DND-41 (cell line): ENCODE measurements around the gene CCDC13.

ENCODE experiments used
- EZH2 ChIP-seq: IDR thresholded peaks from 3 replicates; pipeline ENCODE4 v1.6.1; 2012; ENCODE audit warnings: borderline replicate concordance, low read depth, mild to moderate bottlenecking, moderate library complexity, low read length, inconsistent platforms; ENCODE audit not compliant: severe bottlenecking
- TF ChIP-seq, protein P1 (sequence below): IDR thresholded peaks from 2 replicates; pipeline ENCODE4 v1.5.1; 2012; ENCODE audit warnings: borderline replicate concordance, low read length, moderate library complexity, mild to moderate bottlenecking; ENCODE audit not compliant: poor library complexity, severe bottlenecking; ENCODE audit errors: extremely low read depth

DNA sequence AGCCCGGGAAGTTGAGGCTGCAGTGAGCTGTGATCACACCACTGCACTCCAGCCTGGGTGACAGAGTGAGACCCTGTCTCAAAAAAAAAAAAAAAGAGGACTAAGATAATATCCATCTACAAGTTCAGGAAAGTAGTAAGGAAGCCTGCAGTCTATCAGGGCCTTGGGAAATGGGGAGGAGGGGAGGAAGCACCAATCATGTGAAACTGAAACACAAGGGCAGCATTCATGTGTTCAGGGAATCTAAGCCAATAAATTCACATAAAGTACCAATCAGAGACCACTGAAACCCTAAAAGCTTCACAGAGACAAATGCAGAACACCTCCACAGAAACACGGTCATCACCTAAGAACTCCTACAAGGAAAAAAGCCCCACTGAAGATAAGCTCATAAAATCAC, 47.6 kb downstream of the CCDC13 start:
- TF ChIP-seq, protein P1, sequence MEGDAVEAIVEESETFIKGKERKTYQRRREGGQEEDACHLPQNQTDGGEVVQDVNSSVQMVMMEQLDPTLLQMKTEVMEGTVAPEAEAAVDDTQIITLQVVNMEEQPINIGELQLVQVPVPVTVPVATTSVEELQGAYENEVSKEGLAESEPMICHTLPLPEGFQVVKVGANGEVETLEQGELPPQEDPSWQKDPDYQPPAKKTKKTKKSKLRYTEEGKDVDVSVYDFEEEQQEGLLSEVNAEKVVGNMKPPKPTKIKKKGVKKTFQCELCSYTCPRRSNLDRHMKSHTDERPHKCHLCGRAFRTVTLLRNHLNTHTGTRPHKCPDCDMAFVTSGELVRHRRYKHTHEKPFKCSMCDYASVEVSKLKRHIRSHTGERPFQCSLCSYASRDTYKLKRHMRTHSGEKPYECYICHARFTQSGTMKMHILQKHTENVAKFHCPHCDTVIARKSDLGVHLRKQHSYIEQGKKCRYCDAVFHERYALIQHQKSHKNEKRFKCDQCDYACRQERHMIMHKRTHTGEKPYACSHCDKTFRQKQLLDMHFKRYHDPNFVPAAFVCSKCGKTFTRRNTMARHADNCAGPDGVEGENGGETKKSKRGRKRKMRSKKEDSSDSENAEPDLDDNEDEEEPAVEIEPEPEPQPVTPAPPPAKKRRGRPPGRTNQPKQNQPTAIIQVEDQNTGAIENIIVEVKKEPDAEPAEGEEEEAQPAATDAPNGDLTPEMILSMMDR: no peak
- no peak for TF ChIP-seq EZH2
